Adrenal gland (tissue), 12 donors: ENCODE results near the gene VSIR. TPM values are rescaled to one million over a fixed set of nuclear protein-coding genes. Genes with fewer than 3 reads are reported as not detected.

Experiments used
- DNase-seq, 7 donors: peaks; one replicate each; pipeline ENCODE4 v3.0.0-alpha.2; 2019 to 2020
- H3K27ac ChIP-seq, 5 donors: fragments of 200-600 bp; sonication (generic) in 4 of 5; 1 replicate in 3 of 5; 2 replicates in 2 of 5; pipeline versions ENCODE4 v1.5.1 to v1.8.0; 2016 to 2020; ENCODE audit warnings: mild to moderate bottlenecking in 1 of 5
- H3K27me3 ChIP-seq: fragments of 200-600 bp; 2 replicates; pipeline ENCODE4 v1.8.0; 2021
- H3K36me3 ChIP-seq, 2 donors: fragments of 200-600 bp; replicated peaks in 1 of 2; 1 replicate in 1 of 2; 2 replicates in 1 of 2; pipeline versions ENCODE4 v1.5.1 to v1.8.0; 2018 to 2022
- H3K4me1 ChIP-seq, 2 donors: fragments of 200-600 bp; replicated peaks in 1 of 2; 1 replicate in 1 of 2; 2 replicates in 1 of 2; pipeline versions ENCODE4 v1.5.1 to v1.8.0; 2018 to 2021
- H3K4me3 ChIP-seq, 4 donors: fragments of 200-600 bp; sonication (generic) in 3 of 4; one replicate each; pipeline ENCODE4 v1.5.1; 2016 to 2018
- H3K9me3 ChIP-seq, 3 donors: fragments of 200-600 bp; sonication (generic) in 1 of 3; replicated peaks in 1 of 3; 1 replicate in 2 of 3; 2 replicates in 1 of 3; pipeline versions ENCODE4 v1.5.1 to v1.8.0; 2016 to 2021
- CTCF ChIP-seq, 6 experiments: fragments of 450-650 bp in 4 of 6; fragments of 200-600 bp in 2 of 6; sonication (generic) in 1 of 6; IDR thresholded peaks; 1 replicate in 5 of 6; 2 replicates in 1 of 6; pipeline versions ENCODE4 v1.5.1 to v1.8.0; 2016 to 2021; ENCODE audit warnings: antibody characterized with exemption in 6 of 6, mild to moderate bottlenecking in 2 of 6, moderate library complexity in 1 of 6
- POLR2A ChIP-seq, 2 donors: fragments of 450-650 bp; IDR thresholded peaks; one replicate each; pipeline ENCODE4 v1.6.1; 2017; ENCODE audit warnings: antibody characterized with exemption in 2 of 2, mild to moderate bottlenecking in 2 of 2, moderate library complexity in 1 of 2
- WGBS, 4 donors: extraction: QIAGEN DNeasy Blood & Tissue Kit in 2 of 4; methylation state at CpG; one replicate each; pipeline versions ENCODE4 v1.1.5 to v1.1.7; 2013 to 2017; 5-methylcytosine and 5-hydroxymethylcytosine counted together
- intact Hi-C, 2 donors: fragments of 100-400 bp; cut with DNase I; formaldehyde crosslinking; loops; one replicate each; pipeline versions ENCODE4 v1.14.1 to v1.15.0; 2022 to 2023
- polyA plus RNA-seq, 3 donors: library from polyadenylated mRNA; stranded (reverse); fragments of 200-250 nt in 2 of 3; fragments of 350-450 nt in 1 of 3; fragmentation: Illumina TruSeq in 1 of 3; extraction: RNeasy Lipid Tissue Mini Kit (QIAGEN cat#74804) in 1 of 3; gene quantifications; one replicate each; pipeline ENCODE4 v1.2.3, GENCODE V29; 2013 to 2014
- total RNA-seq, 9 donors: library from RNA; depleted of rRNA in 4 of 9; stranded (reverse); fragments of >200 nt in 4 of 9; fragments of 120-200 nt in 1 of 9; fragmentation: NEBNext Ultra II Directional in 1 of 9; extraction: Animal tissue kit (Norgen Biotek cat#: 25700) in 1 of 9; gene quantifications; one replicate each; pipeline versions ENCODE4 v1.1.0 to v1.2.4, GENCODE V29; 2013 to 2023
- donor health status: healthy with polysubstance abuse.
- donor health status: Bipolar disorder and iron deficiency.
- donor health status: DM: yes; HTN: yes; CAD: no.
- donor health status: DM: no; HTN: no; CAD: no.
- donor health status: DM: no; HTN: no; CAD: no.
- donor health status: DM: yes; HTN: yes; CAD: no.

Gene VSIR
- total and polyA plus RNA-seq, 12 donors = 8.0 to 71.7 (median 35.4) TPM

GRCh38 chr10:71747039-71747531, 26.2 kb downstream of the VSIR start:
- Histone ChIP-seq H3K4me3 (no peak overlapping the region), H3K9me3 (no peaks in the 10 kb centered on the region), H3K27ac (peak overlapping the region in 3 of 5 donors; percentile 26 to 80 (median 66)), H3K27me3 (no peaks in the 10 kb centered on the region), H3K4me1 (peaks cover 35 to 37% of the 10 kb centered on the region in 2 donors), H3K36me3 (peaks cover 0 to 4% of the 10 kb centered on the region in 2 donors)
- intact Hi-C loops = no loop called here
- WGBS, 4 donors = 76 to 88% (median 76%) methylated on average over 2 of the region's 2 CpGs; no CpG with 5 or more reads in 1 of the 4 donors
- DNase-seq = no peak
- TF ChIP-seq CTCF (IDR thresholded peaks at IDR 0.05) = no peak
- no peak for TF ChIP-seq POLR2A (IDR thresholded peaks at IDR 0.05)

GRCh38 chr10:71746344-71747037, 26.8 kb downstream of the VSIR start:
- intact Hi-C loops = no loop called here

GRCh38 chr10:71745664-71746250, 27.6 kb downstream of the VSIR start:
- intact Hi-C loops = no loop called here
- TF ChIP-seq POLR2A (IDR thresholded peaks at IDR 0.05) (no peak), CTCF (IDR thresholded peaks at IDR 0.05) (no peak)
- Histone ChIP-seq H3K36me3 (no peaks in the 10 kb centered on the region), H3K27me3 (no peaks in the 10 kb centered on the region), H3K4me1 (peaks cover 35 to 39% of the 10 kb centered on the region in 2 donors), H3K27ac (peak overlapping the region in 1 of 5 donors; percentile 80), H3K4me3 (no peak overlapping the region), H3K9me3 (no peaks in the 10 kb centered on the region)
- 86 to 94% (median 93%) methylated on average over 1 to 2 of the region's 2 CpGs for WGBS, 4 donors
- no peak for DNase-seq

More at GRCh38 chr10:71746344-71747037, 26.8 kb downstream of the VSIR start:
- Histone ChIP-seq H3K9me3 (no peaks in the 10 kb centered on the region), H3K27me3 (no peaks in the 10 kb centered on the region), H3K4me3 (no peak overlapping the region), H3K4me1 (peaks cover 35 to 37% of the 10 kb centered on the region in 2 donors), H3K27ac (peak overlapping the region in 3 of 5 donors; percentile 26 to 80 (median 66)), H3K36me3 (peaks cover 0 to 3% of the 10 kb centered on the region in 2 donors)
- 57 to 71% (median 64%) methylated on average over 11 to 13 of the region's 13 CpGs for WGBS, 4 donors
- TF ChIP-seq CTCF (IDR thresholded peaks at IDR 0.05) = no peak
- no peak for TF ChIP-seq POLR2A (IDR thresholded peaks at IDR 0.05)
- peak in 4 of 7 donors; percentile 25 to 59 (median 50) for DNase-seq

DNA sequence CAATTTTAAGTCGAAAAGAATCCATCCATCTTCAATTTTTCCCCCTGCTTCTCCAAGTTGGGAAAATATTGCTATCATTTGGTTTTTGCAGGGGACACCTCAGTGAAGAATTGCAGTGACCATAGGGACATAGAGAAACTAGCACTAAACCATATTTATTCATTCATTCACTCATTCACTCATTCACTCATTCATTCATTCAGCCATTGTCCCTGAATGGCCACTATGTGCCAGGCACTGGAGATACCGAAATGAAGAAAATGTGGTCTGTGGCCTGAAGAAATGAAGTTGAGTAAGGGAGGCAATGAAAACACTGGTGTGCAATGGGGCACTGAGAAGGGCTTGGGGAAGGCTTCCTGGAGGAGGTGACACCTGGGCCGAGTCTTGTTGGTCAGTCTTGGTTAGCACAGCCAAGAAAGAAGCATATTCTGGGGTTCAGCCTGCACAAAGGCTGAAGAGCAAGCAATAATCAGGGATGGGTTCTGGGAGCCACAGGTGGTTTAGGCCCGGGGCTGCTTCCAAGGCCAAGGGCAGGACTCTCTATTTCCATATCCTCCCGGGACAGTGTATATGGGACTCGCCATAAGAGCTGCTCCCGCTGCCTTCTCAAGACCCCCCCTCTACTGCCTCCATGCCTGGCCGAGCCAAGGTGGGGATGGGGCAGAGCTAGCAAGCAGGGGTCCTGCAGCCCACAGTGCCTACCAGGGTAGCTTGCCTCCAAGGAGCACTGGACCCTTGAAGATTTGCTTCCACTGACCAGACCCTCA, 28.2 kb downstream of the VSIR start:
- Histone ChIP-seq H3K4me1 (peaks cover 38 to 46% of the 10 kb centered on the region in 2 donors), H3K36me3 (no peaks in the 10 kb centered on the region), H3K27me3 (no peaks in the 10 kb centered on the region), H3K27ac (no peak overlapping the region), H3K4me3 (no peak overlapping the region), H3K9me3 (no peaks in the 10 kb centered on the region)
- intact Hi-C loops = no loop called here
- TF ChIP-seq POLR2A (IDR thresholded peaks at IDR 0.05) (no peak), CTCF (IDR thresholded peaks at IDR 0.05) (no peak)
- 78 to 87% (median 80%) methylated on average over 3 to 8 of the region's 8 CpGs for WGBS, 4 donors
- no peak for DNase-seq
